Stimulated activated CD8-positive, alpha-beta memory T cell treated with anti-CD3 and anti-CD28 coated beads, Interleukin-4, amount 100 ng/mL, for 48 hours (primary cell): ENCODE data around the gene NAV2.

ENCODE experiments used
- DNase-seq: peaks from one replicate; pipeline ENCODE4 v3.0.0-alpha.2; 2020

The NAV2 gene

GRCh38 chr11:20032577-20033260 lies 320.1 kb downstream of the NAV2 start:
- DNase-seq, result no peak

- DNase-seq, result no peak
Measured at GRCh38 chr11:20033806-20034205, 321.2 kb downstream of the NAV2 start.

- no peak for DNase-seq
Measured at GRCh38 chr11:20034941-20035340, 322.3 kb downstream of the NAV2 start.

DNA sequence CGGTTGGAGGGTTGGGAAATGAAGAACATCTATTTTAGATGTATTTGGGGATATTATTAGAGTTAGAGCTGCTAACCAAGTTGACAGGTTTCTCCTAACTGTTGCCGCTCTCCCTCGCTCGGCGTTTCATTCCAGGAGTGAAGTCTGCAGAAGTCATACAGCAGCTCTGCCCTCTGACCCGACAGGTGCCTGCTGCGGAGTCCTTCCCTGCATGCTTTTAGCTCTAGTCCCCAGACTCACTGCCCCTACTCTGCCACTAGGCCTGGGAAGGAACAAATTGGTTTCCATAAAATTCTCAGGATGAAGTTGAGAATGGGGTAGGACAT lies 322.7 kb downstream of the NAV2 start:
- DNase-seq, result no peak

- no peak for DNase-seq
Measured at GRCh38 chr11:20035701-20036601, 323.3 kb downstream of the NAV2 start.

GRCh38 chr11:20036626-20037335 lies 324.1 kb downstream of the NAV2 start:
- DNase-seq, result no peak

GRCh38 chr11:20037396-20038153 lies 324.9 kb downstream of the NAV2 start:
- DNase-seq, result no peak

GRCh38 chr11:20038412-20038811 lies 325.8 kb downstream of the NAV2 start:
- DNase-seq, result no peak

DNA sequence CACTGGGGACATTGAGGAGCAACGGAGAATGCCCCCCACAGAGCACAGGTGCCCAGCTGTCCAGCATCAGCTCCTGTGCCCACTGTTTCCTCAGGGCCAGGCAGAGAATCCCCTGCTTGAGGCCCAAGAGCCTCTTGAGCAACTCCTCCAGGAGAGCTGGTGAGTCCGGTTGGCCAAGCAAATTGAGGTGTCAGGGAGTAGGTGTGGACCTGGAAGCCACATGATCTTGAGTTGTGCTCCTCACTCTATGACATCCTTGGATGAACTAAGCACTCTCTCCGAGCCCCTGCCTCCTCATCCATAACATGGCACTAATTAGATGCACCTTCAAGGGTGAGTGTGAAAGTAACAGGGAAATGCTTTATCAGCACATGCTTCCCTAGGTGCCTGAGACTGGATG lies 326.3 kb downstream of the NAV2 start:
- DNase-seq, result no peak

- no peak for DNase-seq
Measured at GRCh38 chr11:20041499-20041898, 328.9 kb downstream of the NAV2 start.

- DNase-seq, result no peak
Measured at GRCh38 chr11:20042045-20042639, 329.5 kb downstream of the NAV2 start.

GRCh38 chr11:20042811-20043341 lies 330.2 kb downstream of the NAV2 start:
- DNase-seq, result no peak

DNA sequence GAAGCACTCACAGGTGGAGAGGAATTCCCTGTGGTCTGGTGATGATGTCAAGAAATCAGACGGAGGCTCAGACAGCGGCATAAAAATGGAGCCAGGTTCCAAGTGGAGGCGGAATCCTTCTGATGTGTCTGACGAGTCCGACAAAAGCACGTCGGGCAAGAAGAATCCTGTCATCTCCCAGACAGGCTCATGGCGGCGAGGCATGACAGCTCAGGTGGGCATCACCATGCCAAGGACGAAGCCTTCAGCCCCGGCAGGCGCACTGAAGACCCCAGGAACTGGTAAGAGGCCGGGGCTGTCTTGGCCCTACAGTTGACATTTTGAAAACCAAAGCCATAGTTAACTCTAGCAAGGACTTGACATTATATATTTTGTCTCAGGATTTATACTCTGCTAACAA lies 331.4 kb downstream of the NAV2 start:
- no peak for DNase-seq

DNA sequence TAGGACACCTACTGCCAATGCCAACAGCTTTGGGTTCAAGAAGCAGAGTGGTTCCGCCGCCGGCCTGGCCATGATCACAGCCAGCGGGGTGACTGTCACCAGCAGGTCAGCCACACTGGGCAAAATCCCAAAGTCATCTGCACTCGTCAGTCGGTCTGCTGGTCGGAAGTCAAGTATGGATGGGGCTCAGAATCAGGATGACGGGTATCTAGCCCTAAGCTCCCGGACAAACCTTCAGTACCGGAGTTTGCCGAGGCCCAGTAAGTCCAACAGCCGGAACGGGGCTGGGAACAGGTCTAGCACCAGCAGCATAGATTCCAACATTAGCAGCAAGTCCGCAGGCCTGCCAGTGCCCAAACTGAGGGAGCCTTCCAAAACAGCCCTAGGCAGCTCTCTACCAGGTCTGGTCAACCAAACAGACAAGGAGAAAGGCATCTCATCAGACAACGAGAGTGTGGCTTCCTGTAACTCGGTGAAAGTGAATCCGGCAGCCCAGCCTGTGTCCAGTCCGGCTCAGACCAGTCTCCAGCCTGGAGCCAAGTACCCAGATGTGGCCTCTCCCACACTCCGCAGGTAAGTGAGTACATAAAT lies 332.6 kb downstream of the NAV2 start:
- DNase-seq, result no peak

GRCh38 chr11:20046416-20046815 lies 333.8 kb downstream of the NAV2 start:
- no peak for DNase-seq

DNA sequence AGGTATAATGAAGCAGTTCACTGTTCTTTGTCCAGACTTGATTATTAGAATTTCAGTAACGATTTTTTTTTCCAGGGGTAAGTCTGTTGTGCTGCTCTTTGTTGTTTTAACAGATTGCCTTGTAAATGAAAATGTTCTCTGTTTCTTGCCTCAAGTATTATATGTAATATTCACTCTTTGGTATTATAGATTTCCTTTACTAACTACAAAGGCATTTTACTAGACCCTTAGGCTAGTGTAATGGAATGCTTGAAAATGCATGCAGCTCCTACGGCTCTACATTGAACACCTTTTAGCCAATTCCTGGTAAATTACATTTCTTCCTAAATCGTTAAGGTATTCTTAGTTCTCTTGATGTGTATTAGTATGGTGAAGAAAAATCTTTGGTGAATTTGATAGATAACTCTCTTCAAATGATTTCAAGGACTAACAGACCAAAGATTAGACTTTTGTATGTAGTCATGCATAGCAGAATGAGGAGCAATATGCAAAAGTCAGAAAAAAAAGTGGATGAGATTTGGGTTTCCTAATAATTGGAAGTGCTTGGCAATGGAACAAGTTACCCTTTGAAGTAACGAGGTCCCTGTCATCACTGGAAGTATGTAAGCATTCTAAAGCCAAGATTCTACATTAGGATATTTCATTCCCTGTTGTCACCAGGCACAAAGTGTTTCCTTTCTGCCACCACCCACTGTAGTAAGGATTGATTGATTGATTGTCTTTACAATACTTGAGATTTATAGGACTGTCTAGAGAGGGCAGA lies 334.6 kb downstream of the NAV2 start:
- DNase-seq, result no peak

DNA sequence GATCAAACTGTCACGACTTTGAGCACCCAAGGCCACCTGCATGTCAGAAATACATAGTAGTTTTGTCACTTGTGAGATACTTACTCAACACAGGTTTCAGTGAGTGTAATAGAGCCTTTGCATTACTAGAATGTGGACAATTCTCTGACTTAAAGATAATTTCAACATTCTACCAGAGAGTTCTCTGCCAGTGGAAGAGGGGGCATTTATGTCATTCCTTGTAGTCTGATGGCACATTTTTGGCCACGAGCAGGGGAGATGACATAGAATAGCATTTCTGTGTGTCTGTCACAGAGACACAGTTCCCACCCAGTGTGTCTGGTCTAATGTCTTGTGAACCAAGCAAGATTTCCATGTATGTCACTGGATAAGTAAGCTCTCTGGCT lies 335.1 kb downstream of the NAV2 start:
- DNase-seq, result no peak

DNA sequence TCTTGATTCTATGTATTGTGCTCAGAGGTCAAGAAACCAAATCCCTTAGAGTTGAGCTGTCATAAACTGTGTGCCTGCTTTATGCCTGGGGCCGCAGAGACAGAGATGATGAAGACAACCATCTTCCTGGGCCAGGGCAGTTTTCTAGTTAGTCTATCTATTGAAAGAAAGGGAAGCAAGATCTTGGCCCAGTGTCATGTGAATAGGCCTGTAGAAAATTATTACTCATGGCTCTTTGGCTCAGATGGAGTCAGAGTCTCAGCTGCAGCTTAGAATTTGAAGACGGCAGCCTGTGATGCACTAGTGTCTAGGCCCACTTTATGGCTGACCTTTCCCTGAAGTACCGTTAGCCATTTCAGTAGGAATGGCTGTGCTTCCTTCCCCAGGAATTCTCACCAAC lies 335.6 kb downstream of the NAV2 start:
- no peak for DNase-seq

DNA sequence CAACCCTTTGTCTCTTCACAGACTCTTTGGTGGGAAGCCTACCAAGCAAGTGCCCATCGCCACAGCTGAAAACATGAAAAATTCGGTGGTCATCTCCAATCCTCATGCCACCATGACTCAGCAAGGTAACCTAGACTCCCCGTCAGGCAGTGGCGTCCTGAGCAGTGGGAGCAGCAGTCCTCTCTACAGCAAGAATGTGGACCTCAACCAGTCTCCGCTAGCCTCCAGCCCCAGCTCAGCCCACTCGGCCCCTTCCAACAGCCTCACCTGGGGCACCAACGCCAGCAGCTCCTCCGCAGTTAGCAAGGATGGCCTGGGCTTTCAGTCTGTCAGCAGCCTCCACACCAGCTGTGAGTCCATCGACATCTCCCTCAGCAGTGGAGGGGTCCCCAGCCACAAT lies 336.1 kb downstream of the NAV2 start:
- DNase-seq, result no peak

- no peak for DNase-seq
Measured at GRCh38 chr11:20049231-20049630, 336.6 kb downstream of the NAV2 start.

DNA sequence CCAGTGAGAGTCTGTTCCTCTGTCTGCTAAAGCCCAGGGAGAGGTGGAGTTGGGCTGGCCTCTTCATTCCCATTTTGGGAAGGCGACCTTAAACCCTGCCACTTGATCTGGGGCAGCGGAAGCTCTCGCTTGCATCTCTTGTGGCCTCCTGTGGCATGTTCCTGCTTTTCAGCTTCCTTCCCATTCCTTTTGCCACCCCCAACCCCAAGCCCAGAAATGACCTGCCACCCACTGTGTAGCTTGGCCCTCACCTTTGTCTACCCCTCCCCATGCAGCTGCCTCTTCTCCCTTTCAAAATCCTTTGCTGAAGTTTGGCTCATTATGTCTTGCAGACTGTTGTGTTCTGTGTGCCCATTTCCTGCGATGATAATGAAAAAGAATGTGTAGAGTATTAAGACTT lies 337.4 kb downstream of the NAV2 start:
- no peak for DNase-seq
